Measurements from ENCODE around the gene CCDC157. TPM values are rescaled to one million over a fixed set of nuclear protein-coding genes. Genes with fewer than 3 reads are reported as not detected.
A peak's percentile ranks its signal among the peaks of the same experiment; 100 is the strongest.
"Not testable (repeated sequence)": the region's sequence is repeated elsewhere in the genome, so short reads cannot be mapped to it uniquely, and the experiment has no call there.

The CCDC157 gene
- total RNA-seq, 1 experiment from 2014 or later = 0.45 TPM

DNA sequence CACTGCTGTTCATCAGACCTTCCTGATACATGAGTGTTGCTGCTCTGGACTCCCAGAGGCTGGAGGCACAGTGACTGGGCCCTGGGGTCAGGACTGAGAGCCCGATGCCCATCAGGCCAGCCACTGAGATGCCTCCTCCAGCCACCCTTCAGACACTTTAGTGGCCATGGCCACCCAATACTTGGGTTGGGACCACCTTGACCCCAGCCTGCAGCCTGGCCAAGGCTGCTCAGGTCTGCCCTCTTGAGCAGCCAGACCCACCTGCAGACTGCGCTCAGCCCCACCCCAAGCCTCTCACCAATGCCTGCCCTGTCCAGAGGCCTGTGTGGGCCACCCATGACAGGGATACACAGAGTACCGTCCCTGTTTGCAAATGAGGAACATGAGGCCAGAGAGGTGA is 26.3 kb downstream of the CCDC157 start:
- DNase-seq (ENCODE audit: extremely low read depth, low read depth) = no peak

DNA sequence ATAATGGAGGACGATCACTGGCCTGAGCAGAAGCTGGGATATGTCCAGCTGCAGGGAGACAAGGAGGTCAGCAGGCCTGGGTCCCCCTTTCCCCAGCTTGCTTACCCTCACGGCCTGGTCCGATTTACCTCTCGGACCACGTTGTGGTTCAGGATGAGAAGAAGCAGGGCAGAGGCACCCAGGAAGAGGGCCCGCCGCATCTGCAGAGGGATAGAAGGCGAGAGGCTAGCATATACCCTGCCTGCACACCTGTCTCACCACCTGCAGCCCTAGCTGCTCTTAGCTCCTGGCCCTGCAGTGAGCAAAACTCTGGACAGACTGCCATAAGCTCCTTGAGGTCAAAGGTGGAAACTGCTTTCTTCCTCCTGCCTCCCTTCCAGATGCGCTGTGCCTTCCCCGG is 29.1 kb downstream of the CCDC157 start:
- no peak for DNase-seq (ENCODE audit: extremely low read depth, low read depth)

DNA sequence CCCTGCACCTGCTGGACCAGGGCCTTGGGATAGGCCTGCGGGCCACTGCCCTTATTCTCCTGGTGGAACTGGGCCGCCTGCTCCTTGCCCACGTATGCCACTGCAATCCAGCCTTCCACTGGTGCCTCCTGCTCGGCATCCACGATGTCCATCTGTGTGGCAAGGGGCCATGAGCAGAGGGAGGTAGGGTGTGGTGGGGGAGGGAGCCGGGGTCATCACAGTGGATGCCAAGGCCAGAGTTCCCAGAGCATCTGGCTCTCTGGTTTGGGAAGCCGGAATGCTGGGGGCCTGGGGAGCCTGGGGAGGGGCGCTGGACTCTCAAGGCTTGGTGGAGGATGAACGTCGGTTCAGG is 29.8 kb downstream of the CCDC157 start:
- no peak for DNase-seq (ENCODE audit: extremely low read depth, low read depth)

DNA sequence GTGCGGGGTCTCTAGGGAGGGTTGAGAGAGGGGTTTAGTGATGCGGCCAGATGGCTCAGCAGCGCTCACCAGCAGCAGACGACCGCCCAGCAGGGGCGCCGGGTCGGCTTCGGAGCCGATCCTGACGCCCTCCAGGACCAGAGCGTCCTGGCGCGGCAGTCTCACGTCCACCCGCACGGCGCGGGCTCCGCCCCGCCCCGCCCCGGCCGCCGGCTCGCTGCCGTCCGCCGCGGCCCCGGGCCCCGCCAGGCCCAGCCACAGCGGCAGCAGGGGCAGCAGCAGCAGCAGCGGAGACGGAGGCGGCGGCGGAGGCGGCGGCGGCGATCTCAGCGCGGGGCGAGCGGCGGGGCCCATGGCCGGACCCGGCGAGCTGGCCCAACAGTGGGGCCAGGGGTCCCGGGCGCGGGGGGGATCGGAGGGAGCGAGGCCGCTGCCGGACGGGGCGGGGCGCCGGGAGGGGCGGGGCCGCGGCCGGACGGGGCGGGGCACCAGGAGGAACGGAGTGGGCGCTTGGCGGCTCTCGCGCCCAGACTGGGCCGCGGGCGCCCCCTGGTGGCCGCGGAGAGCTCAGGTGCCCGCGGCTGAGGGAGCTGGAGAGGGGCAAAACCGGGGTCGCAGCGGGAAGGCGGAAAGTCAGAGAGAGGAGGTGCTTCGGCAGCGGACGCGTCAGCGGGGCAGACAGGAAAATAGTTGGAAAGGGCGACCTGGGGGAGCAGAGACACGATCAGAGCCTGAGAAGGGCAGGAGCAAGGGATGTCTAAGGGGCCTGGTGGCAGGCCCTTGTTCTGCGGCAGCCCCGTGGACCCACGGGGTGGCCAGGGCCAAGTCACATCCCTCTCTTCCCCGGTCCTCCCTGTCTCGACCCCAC is 30.4 kb downstream of the CCDC157 start, which contains the start of gene RNF215:
TSS of gene RNF215 (minus strand) at position 452 of the 868 bp plus-strand sequence. CDS start at position 354, 98 bp downstream.
- peak; percentile 60 for DNase-seq (ENCODE audit: extremely low read depth, low read depth)

DNA sequence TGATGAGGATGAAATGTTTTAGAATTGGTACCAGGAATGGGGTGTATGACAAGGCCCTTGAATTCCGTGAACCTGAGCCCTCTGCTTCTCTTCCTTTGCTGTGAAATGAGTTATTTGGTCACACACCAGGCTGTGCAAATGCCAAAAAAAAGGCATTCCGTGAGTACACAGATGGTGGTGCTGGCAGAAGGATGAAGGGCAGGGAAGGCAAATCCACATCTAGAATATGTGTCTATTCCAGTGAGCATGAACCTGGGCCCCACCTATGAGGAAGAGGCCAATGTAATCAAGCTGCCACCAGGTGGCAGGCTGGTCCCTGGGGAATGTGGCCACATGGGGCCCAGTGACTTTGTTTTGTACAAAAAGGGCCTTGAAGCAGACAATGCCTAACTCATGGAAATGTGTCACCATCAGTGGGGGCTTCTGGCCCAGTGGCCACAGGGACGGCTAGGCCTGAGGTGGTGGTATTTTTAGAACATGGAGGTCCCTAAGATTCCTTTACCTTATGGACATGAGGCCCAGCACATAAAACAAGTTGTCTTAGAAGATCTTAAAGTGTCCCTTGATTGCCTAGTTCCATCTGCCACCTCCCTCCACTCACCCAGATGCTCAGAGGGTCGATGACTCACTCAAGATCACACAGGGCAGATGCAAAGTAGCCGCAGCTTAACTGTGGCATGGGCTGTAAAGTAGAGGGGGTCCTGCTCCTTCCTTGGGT is 34.3 kb downstream of the CCDC157 start:
- peak; percentile 54 for DNase-seq (ENCODE audit: extremely low read depth, low read depth)

DNA sequence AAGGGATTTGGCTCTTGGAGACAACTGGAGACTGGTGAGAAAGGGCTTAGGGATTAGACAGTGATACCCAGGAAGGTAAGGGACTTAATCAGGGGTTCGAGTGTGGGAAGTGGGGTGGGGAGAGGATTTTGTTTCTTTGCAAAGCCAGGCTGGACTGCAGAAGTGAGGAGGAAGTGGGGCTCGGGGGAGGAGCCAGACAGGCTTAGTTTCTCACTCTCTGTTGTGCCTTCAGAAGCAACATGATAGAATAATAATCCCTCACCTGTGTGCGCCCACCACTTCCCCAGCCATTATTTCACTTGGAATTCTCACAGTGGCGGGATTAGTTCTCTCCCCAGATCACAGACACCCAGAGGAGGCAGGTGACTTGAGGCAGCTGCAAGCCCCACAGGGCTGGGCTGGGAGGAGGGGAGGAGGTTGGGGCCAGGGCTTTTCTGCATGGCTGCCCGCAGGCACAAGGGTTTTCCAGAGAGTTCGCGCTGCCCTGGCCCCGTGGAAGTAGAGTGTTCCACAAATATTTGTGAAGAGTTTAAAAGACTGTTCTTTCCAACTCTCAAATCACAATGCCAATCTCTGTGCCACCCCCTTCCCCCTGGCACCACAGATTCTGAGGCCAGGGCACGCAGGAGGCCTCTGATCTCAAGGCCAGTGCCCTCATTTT is 36.0 kb downstream of the CCDC157 start:
- no peak for DNase-seq (ENCODE audit: extremely low read depth, low read depth)

DNA sequence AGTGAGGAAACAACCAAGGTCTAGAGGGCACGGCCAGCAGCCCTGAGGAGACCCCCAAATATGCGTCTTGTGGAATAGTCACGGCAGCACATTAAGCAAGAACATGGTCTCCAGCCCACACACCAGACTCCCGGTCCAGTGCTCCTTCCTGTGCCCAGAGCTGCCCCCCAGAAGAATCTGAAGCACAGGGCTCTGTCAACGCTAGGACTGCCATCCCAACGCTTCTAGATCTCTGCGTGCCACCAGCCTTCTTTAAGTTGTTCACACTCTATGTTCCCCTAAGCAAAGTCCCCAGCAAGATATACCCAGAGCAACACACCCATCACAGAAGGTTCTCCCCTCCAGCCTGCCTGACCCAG is 36.5 kb downstream of the CCDC157 start:
- DNase-seq (ENCODE audit: extremely low read depth, low read depth) = no peak

DNA sequence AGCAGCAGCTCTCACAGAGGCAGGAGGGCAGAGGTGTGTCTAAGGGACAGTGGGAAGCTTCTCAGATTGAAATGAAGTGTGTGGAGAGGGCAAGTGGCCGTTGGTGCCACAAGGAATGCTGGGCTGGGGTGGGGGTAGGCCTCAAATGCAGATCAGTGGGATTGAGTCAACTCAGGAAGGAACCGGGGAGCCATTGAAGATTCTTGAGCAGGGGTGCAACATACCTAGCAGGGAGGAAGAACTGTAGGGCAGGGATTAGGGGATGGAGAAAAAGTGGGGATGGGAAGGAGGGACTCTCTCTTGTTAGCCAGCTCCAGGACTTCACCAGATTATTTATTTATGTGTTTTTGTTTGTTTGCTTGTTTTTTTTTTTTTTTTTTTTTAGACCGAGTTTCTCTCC is 37.1 kb downstream of the CCDC157 start:
- DNase-seq (ENCODE audit: extremely low read depth, low read depth) = no peak

DNA sequence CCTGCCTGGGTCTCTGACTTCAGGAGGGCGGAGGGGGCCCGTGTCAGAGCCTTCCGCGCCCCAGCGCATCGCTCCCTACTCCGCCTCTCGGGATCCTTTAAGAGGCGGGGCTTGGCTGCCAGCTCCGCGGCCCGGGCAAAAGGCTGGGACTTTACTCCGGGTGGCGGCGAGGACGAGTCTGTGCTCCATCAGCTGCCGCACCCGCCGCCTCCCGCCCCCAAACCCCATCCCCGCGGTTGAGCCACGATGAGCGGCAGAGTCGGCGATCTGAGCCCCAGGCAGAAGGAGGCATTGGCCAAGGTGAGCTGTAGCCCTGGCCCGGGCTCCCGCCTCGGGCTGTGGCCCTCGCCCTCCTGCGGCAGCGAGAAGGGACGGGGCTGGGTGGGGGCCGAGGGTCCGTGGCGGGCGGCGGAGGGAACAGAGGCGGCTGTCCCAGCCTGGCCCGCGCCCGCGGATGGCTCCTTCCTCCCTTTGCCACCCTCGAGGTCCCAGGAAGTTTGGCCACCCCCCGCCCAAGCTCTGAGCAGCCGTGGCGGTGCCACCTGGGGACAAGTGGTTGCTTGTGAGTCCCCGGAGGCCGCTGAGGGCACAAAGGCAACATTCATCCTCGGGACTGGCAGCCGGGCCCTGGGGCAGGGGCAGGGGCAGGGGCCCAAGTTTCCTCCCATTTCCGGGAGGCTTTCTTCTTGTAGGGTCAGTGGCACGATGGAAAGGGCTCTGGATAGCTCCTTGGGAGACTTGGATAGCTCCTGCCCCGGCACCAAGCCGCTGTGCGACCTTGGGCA is 40.3 kb downstream of the CCDC157 start, which contains the start of gene SEC14L2:
TSS of gene SEC14L2 (plus strand) at position 148 of the 785 bp plus-strand sequence. CDS start at position 247, 99 bp downstream.
- DNase-seq (ENCODE audit: extremely low read depth, low read depth) = peak; percentile 33

DNA sequence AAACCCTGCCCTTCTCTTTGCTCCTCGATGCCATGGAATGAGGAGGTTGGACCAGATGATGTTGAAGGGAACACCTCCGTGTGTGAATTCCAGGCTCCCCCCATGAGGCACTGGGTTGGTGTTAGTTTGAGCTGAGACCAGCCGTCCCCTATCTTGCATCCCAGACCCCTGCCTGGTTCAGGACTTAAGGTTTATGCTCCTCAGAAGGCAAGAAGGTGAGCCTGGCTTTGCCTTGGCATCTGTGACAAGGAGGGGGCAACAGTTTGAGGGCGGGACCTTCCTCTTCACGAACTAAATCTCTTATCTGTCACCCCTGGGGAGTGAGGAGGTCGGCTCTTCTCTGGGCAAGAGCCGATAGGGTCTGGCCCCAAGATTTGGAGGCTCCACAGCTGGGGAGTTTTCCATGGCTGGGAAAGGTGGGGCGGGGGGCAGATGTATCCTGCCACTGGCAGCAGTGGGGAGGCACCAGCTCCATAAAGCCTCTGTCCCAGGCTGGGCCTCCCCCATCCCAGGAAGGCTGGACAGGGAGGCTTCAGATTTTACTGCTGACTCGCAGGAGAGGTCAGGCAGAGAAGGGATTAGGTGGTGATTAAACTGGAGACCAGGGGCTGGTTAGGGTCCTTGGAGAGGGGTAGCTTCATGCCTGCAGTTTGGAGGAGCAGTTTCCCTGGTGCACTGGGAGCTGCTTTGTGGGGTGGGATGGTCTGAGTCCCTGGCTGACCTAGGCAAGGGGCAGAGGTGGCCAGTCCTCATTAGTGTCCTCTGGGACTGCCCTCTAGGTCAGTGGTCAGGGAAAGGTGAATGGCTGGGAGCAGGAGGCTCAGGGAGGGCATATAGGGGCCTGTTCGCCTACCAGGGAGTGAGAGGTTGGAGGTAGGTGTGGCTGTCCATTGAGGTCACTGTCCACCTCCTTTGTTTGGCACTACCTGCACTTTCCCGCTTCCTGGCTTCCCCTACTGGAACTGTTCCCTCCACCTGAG is 41.1 kb downstream of the CCDC157 start:
- DNase-seq (ENCODE audit: extremely low read depth, low read depth) = no peak

DNA sequence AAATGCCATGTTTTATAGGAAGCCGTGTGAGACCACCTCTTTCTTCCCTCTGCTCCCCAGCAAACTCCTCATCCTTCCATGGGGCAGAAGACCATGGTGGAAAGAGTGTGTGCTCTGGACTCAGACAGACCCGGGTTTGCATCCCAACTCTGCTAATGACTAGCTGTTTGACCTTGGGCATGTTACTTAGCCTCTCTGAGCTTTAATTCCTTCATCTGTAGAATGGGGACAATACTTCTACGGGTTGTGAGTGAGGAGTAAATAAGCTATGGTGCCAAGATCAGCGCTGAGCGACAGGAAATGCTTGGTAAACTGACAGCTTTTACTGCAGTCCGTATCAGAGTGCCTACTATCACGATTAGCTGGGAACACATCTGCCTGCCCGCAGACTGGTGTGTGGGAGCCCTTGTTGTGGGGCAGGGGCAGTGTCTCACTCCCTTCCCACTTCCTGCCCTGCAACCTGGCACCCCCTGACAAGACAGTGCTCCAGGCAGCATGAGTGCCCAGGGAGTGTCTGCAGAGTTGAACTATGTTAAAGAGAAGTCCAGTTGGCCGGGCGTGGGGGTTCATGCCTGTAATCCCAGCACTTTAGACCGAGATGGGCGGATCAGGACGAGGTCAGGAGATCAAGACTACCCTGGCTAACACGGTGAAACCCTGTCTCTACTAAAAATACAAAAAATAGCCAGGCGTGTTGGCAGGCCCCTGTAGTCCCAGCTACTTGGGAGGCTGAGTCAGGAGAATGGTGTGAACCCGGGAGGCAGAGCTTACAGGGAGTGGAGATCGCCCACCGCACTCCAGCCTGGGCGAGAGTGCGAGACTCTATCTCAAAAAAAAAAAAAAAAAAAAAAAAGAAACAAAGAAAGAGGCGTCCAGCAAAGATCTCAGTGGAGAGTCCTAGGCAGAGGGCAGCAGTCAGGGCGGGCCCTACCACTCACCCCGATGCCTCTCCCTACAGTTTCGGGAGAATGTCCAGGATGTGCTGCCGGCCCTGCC is 42.2 kb downstream of the CCDC157 start:
- DNase-seq (ENCODE audit: extremely low read depth, low read depth) = no peak

DNA sequence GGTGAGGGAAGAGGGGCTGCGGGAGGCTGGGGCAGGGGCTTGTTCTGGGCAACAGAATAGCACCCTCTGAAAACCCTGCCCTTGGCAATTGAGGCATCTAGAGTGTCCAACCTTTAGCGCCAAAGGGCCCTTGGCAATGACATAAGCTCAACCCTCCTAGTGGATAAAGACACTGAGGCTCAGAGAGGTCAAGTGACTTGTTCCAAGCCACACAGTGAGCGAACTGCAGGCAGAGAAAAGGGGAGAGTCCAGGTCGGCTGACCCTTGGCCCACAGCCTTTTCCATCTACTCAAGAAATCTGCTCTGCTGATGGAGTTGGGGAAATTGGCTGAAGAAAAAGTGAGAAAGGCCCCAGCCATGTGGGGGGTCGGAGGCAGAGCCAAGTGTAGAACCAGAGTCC is 42.9 kb downstream of the CCDC157 start:
- DNase-seq (ENCODE audit: extremely low read depth, low read depth) = no peak

DNA sequence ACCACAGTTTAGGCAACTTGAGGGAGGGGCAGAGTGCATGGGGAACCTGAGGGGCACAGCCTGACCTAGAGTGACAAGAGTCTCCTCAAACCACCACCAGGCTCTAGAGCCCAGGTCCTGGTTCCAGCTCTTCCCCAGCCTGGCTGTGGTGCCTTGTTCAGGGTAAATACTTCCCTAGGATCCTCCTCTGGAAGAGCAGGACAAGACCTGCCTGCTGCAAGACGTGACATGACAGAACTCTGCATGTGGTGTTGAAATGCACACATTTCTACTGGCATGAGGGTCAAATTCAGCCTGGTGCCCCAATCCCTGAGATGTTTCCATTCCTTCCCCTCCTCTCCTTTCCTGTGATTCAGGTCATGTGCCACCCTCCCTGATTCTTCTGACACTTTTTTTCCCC is 43.4 kb downstream of the CCDC157 start:
- no peak for DNase-seq (ENCODE audit: extremely low read depth, low read depth)

DNA sequence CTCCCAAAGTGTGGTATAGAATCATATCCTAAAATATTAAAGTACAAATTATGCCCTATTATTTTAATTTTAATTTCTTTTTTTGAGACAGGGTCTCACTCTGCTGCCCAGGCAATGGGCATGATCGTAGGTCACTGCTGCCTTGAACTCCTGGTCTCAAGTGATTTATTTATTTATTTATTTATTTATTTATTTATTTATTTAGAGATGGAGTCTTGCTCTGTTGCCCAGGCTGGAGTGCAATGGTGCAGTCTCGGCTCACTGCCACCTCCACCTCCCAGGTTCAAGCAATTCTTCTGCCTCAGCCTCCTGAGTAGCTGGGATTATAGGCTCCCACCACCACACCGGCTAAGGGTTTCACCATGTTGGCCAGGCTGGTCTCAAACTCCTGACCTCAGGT is 44.2 kb downstream of the CCDC157 start:
- not testable (repeated sequence) for DNase-seq (ENCODE audit: extremely low read depth, low read depth)

DNA sequence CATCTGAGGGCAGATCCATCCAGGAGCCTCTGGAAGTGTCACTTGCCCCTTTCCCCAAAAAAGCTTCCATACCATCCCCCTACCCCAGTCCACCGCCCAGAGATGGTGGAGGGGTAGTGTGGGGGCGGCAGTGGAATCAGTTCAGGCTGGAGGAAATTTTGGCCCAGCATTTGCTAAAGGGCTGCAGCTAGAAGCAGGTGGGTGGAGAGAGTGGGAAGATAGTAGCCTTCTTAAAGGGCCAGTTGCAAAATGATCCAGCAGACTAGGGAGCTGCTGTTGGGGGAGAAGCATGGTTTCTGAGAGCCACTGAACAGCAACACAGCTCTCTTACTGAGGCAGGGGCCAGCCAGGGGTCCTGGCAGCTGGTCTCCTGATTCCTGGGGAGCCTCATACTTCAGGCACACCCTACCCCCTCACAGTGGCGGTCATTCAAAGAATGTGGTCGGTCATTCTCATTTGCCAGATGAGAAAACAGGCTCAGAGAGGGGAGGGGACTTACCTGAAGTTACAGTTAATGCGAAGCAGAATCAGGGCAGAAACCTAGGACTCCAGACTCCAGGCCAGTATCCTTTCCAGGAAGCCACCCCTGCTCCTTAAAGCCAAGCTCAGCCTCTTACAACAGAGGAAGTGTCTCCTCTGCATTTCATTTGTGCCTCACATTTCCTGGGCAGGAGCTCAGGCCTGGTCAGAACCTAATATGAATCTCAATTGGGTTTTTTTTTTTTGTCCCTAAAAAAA is 45.4 kb downstream of the CCDC157 start:
- DNase-seq (ENCODE audit: extremely low read depth, low read depth) = no peak

DNA sequence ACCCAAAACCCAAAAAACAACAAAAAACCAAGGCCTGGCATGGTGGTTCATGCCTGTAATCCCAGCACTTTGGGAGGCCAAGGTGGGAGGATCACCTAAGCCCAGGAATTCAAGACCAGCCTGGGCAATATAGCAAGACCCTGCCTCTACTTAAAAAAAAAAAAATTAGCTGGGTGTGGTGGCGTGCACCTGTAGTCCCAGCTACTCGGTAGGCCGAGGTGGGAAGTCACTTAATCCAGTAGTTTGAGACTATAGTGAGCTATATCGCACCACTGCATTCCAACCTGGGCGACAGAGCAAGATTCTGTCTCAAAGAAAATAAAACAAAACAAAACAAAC is 45.9 kb downstream of the CCDC157 start:
- DNase-seq (ENCODE audit: extremely low read depth, low read depth) = not testable (repeated sequence)

DNA sequence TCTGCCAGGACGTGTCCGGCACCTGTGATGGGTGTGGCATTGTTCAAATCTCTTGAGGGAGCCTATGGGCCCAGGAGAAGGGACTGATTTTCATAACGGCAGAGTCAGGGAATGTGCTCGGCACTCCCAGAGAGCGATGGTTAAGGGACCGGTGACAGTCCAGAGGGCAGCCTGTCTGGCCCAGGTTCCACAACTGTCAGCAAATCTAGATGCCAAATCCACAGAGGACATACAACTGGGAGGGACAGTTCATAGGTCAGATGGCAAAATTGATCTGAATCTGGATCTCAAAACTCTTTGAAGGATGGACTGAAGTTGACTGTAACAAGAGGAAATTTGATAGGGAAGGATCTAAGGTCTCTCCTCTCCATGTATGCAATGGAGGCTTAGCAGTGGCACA is 47.5 kb downstream of the CCDC157 start:
- no peak for DNase-seq (ENCODE audit: extremely low read depth, low read depth)

DNA sequence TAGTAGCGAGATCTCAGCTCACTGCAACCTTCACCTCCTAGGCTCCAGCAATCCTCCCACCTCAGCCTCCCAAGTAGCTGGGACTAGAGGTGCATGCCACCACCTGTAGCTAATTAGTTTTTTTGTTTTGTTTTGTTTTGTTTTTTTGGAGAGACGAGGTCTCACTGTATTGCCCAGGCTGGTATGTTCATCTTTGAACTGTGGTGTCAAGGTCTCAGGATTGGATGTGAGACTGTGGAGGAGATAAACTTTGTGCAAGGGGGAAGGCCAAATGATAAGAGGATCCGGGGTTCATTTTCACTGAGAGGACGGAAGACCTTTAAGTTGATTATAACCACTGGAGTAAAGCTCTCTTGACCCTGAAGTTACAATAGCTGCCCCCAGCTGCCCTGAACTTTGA is 48.9 kb downstream of the CCDC157 start:
- DNase-seq (ENCODE audit: extremely low read depth, low read depth) = no peak

Measured in NCI-H460 (cell line).